NCI-H748 (cell line): ENCODE measurements around the gene MAP4K2.
A peak's percentile ranks its signal among the peaks of the same experiment; 100 is the strongest.

Experiments used
- DNase-seq: peaks from one replicate; lab custom pipeline; 2025; ENCODE audit not compliant: unreplicated experiment; lab: John Stamatoyannopoulos, UW

MAP4K2 gene

GRCh38 chr11:64771861-64772260 lies 31.2 kb downstream of the MAP4K2 start:
- no peak for DNase-seq

- DNase-seq, result no peak
Measured at GRCh38 chr11:64770120-64770519, 32.9 kb downstream of the MAP4K2 start.

GRCh38 chr11:64769283-64769682 lies 33.7 kb downstream of the MAP4K2 start:
- DNase-seq, result no peak

- DNase-seq, result no peak
Measured at GRCh38 chr11:64768300-64768694, 34.7 kb downstream of the MAP4K2 start.

GRCh38 chr11:64767344-64768299 lies 35.4 kb downstream of the MAP4K2 start:
- peak; percentile 30 for DNase-seq

- DNase-seq, result no peak
Measured at GRCh38 chr11:64766881-64767280, 36.1 kb downstream of the MAP4K2 start.

GRCh38 chr11:64765851-64766665 lies 37.0 kb downstream of the MAP4K2 start:
- DNase-seq, result no peak

GRCh38 chr11:64765291-64765850 lies 37.6 kb downstream of the MAP4K2 start:
- DNase-seq, result no peak

DNA sequence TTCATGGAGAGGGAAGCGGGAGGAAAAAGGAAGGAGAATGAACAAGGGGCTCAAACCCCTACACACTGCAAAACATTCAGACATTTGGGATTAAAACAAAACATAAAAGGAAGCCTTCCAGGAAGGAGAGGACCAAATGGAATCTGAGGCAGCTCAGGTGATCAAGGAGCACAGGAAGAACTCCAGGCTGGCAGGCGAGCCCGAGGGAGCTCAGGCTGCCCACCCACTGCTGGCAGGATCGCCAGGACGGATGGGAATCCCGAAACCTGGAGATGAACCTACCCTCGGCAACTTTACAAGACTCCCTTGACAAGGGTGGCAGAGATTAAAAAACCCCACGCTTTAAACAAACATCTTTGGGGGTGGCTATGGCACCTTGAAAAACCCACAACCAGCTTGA lies 38.3 kb downstream of the MAP4K2 start:
- DNase-seq, result no peak

DNA sequence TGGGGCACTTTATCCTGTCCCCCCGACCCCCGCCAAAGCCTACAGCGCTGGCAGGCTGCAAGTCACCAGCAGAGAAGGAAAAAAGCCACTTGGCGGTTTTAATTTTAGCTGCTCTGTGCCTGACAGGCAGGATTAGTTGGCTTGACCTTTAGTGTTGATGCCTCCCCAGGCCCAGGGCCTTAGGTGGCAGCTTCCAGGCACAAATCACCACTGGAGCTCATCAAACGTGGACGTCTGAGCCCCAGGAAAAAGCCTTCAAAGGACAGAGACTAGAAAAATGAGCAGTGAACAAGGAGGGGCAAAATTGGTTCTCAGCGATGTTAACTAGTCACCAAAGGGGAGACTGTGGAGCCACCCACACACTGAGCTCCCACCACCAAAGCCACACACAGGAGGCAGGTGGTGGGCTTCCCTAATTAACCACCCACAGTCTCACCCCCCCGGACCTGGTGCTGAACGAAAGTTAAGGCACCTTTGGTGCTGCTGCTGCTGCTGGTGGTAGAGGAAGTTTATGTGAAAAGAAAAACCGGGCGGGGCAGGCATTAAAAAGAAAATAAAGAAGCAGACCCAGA lies 38.9 kb downstream of the MAP4K2 start:
- DNase-seq, result no peak

DNA sequence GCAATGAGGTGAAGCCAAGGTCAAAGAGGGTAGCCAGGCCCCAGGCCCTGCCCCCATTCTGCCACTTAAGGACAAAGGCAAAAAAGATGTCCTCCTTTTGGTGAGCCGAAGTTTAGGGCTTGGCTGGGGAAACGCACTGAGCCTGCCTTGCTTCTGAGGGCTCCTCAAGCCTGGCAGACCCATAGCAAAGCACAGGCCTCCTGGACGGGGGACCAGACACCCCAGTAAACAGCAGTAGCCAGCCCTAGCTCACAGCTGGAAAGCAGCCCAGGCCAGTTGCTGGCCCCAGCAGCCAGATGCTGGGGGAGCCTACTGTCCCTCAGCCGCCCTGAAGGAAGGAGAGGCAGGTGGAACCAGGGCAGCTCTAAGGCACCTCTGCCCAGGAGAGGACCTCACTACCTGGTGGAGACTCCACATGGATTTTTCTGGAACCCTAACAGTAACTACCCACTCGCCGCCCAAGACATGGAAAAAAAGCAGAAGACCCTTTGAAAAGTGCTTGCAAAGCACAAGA lies 39.4 kb downstream of the MAP4K2 start:
- DNase-seq, result no peak

- no peak for DNase-seq
Measured at GRCh38 chr11:64762674-64763525, 40.1 kb downstream of the MAP4K2 start.

GRCh38 chr11:64762277-64762673 lies 40.7 kb downstream of the MAP4K2 start:
- DNase-seq, result no peak

DNA sequence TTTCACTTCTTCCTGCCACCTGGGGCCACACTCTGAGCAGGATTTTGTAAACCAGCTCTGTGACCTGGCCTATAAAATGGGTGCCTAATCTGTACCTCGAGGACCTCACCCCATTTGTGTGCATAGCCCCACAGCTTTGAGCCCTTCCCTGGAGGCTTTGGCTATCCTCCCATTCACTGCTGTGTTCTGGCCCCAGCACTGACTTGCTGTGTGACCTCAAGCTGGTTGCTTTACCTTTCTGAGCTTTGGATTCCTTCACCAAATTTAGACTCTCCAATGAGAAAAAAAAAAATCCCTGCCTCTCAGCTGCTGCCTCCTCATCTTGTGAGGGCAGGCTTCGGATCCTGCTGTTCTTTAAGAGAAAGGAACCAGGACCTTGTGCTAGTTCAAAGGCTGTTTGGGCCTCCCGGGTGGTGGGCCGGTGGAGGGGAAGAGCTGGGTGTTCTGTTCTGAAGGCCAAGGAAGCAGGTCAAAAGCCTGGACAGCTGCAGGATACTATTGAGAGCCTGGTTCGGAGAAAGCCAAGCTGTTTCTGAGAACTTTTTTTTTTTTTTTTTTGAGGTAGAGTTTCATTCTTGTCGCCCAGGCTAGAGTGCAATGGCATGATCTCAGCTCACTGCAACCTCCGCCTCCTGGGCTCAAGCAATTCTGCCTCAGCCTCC lies 42.1 kb downstream of the MAP4K2 start:
- DNase-seq, result no peak

- no peak for DNase-seq
Measured at GRCh38 chr11:64759722-64760719, 43.0 kb downstream of the MAP4K2 start, which contains the start of gene PYGM. Gene PYGM (minus strand): TSS chr11:64759974. CDS start chr11:64759898, 76 bp downstream.

- DNase-seq, result no peak
Measured at GRCh38 chr11:64759131-64759721, 43.8 kb downstream of the MAP4K2 start.

DNA sequence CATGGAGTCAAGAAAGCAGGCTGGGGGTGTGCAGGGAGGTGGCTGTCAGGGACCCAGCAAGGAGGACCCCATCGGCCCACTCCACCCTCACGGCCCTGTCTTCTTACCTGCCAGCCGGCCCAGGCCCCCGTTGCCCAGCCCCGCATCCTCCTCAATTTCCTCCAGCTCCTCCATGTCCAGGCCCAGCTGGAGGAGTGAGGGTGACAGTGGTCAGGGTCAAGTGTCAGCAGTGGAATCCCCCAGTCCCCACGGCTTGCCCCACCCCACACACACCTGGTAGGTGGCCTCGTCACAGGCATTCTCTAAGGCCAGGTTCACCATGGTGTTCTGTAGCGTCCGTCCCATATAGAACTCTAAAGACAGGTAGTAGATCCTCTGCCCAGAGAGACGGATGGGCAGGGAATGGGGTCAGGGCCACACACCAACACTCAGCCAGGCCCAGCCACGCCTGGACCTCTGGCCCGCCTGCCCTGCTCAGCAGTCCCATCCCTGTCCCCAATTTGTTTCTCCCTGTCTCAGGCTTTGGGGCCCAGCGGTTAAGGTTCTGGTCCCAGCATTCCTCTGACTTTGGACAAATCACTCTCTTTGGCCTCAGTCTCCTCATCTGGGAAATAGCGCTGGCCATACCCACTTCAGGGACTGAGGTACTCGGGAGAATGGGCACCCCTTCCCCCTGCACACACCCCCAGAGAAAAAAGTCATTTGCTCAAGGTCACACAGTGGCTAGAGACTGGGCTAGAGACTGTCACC lies 44.5 kb downstream of the MAP4K2 start:
- no peak for DNase-seq
